Gastroesophageal sphincter (tissue), 3 donors: ENCODE measurements around the gene ILF3.

Experiments used
- CTCF ChIP-seq, 4 experiments: fragments of 200-600 bp in 2 of 4; fragments of 450-650 bp in 2 of 4; sonication (generic) in 1 of 4; IDR thresholded peaks; one replicate each; pipeline ENCODE4 v1.5.1; 2017 to 2019; ENCODE audit warnings: antibody characterized with exemption in 4 of 4, mild to moderate bottlenecking in 2 of 4, moderate library complexity in 2 of 4
- EP300 ChIP-seq: sonication (generic); formaldehyde crosslinking; IDR thresholded peaks from one replicate; pipeline ENCODE4 v1.6.1; 2017; ENCODE audit warnings: antibody characterized with exemption, mild to moderate bottlenecking
- POLR2A ChIP-seq, 2 donors: fragments of 450-650 bp; IDR thresholded peaks; one replicate each; pipeline ENCODE4 v1.6.1; 2017; ENCODE audit warnings: antibody characterized with exemption in 2 of 2, mild to moderate bottlenecking in 2 of 2, moderate library complexity in 1 of 2

- no peak for TF ChIP-seq CTCF (IDR thresholded peaks at IDR 0.05)
- no peak for TF ChIP-seq EP300
- no peak for TF ChIP-seq POLR2A (IDR thresholded peaks at IDR 0.05)
Observed at GRCh38 chr19:10683064-10683426, 28.9 kb downstream of the ILF3 start.
